Measurements from ENCODE around the gene ABCC3.

DNA sequence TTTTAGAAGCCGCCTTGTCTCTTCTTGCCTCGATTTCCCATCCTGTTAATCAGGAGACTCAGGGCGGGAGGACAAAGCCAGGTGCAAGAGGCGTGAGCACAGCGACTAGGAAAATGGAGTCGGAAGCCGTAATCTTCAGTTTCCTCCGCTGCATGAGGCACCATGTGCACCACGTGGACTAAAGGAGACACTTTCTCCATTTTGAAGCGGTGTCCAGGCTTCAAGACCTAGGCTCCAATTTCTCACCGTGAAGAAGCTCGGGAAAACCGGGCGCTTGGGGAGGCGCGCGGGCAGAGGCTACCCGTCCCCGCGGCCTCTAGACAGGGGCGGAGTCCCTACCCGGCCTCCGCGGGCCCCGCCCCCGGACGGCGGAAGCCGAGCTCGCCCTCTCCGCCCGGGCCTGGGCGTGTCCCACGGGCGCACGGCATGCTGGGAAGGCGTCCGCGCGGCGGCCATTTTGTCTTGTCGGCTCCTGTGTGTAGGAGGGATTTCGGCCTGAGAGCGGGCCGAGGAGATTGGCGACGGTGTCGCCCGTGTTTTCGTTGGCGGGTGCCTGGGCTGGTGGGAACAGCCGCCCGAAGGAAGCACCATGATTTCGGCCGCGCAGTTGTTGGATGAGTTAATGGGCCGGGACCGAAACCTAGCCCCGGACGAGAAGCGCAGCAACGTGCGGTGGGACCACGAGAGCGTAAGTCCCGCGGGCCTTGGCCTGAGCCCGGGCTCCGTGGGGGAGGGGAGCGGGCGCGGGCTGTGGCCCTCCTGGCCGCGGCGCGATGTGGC is 84.7 kb downstream of the ABCC3 start, which contains the start of gene LUC7L3:
- TF ChIP-seq CTCF (IDR thresholded peaks at IDR 0.05; ENCODE audit: insufficient read depth, low read length) (no peak), REST (IDR thresholded peaks at IDR 0.05; ENCODE audit: insufficient replicate concordance, low read depth) (peak; percentile 34), POLR2AphosphoS5 (IDR thresholded peaks at IDR 0.05; ENCODE audit: low read depth) (peak; percentile 96), GABPA (IDR thresholded peaks at IDR 0.05; ENCODE audit: low read depth) (peak; percentile 3; the same call in 1 of the 2 replicates), SPI1 (IDR thresholded peaks at IDR 0.05; ENCODE audit: borderline replicate concordance, low read depth) (no peak)

Data from HL-60 (cell line).